ENCODE data around the gene RELL2. TPM values are rescaled to one million over a fixed set of nuclear protein-coding genes. Genes with fewer than 3 reads are reported as not detected.

Gene RELL2
- polyA plus RNA-seq, 1 of the 3 experiments (the other 2 are of a cell fraction) = 15.6 TPM

Small RNAs within 50 kb of the gene (small RNA-seq; reads per million reads assigned to genes)
- gene RPS27AP10 = 0 reads per million in 7 experiments

Other genes with a start within 250 kb of the RELL2 start
- 0.37 and 0.64 TPM in 2 replicates for gene PCDHGB4, start 249.3 kb upstream of the RELL2 start, polyA plus RNA-seq (2012; rRNA removed)
- gene PCDHGA8, start 244.4 kb upstream of the RELL2 start, polyA plus RNA-seq (2012; rRNA removed) = 0.06 and 0.12 TPM in 2 replicates
- 0.08 and 0.15 TPM in 2 replicates for gene PCDHGB5, start 239.1 kb upstream of the RELL2 start, polyA plus RNA-seq (2012; rRNA removed)
- 0.13 and 0.16 TPM in 2 replicates for gene PCDHGA9, start 234.2 kb upstream of the RELL2 start, polyA plus RNA-seq (2012; rRNA removed)
- 0.13 and 0.18 TPM in 2 replicates for gene PCDHGB6, start 229.0 kb upstream of the RELL2 start, polyA plus RNA-seq (2012; rRNA removed)
- 1.6 and 2.0 TPM in 2 replicates for gene PCDHGA10, start 224.0 kb upstream of the RELL2 start, polyA plus RNA-seq (2012; rRNA removed)
- 14.2 and 19.1 TPM in 2 replicates for gene PCDHGB7, start 219.3 kb upstream of the RELL2 start, polyA plus RNA-seq (2012; rRNA removed)
- gene PCDHGA11, start 215.9 kb upstream of the RELL2 start, polyA plus RNA-seq (2012; rRNA removed) = 0.18 and 0.23 TPM in 2 replicates
- gene PCDHGA12, start 206.5 kb upstream of the RELL2 start, polyA plus RNA-seq (2012; rRNA removed) = 0.03 and 0.05 TPM in 2 replicates
- 55.8 and 97.0 TPM in 2 replicates for gene PCDHGC3, start 161.0 kb upstream of the RELL2 start, polyA plus RNA-seq (2012; rRNA removed)
- 0.53 and 0.78 TPM in 2 replicates for gene PCDHGC4, start 152.0 kb upstream of the RELL2 start, polyA plus RNA-seq (2012; rRNA removed)
- 1.9 and 2.0 TPM in 2 replicates for gene PCDHGC5, start 147.9 kb upstream of the RELL2 start, polyA plus RNA-seq (2012; rRNA removed)
- 28.2 and 30.4 TPM in 2 replicates for gene DIAPH1, start 18.0 kb upstream of the RELL2 start, polyA plus RNA-seq (2012; rRNA removed)
- 104 and 115 TPM in 2 replicates for gene HDAC3, start 148 bp upstream of the RELL2 start, polyA plus RNA-seq (2012; rRNA removed)
- 49.2 and 58.3 TPM in 2 replicates for gene FCHSD1, start 14.4 kb downstream of the RELL2 start, polyA plus RNA-seq (2012; rRNA removed)
- 5.5 and 6.5 TPM in 2 replicates for gene ARAP3, start 45.2 kb downstream of the RELL2 start, polyA plus RNA-seq (2012; rRNA removed)
- 0.08 and 0.10 TPM in 2 replicates for gene PCDH1, start 241.4 kb downstream of the RELL2 start, polyA plus RNA-seq (2012; rRNA removed)

Measured in SK-N-SH (cell line).